IMR-90 (cell line): ENCODE measurements around the gene RTKN. TPM values are rescaled to one million over a fixed set of nuclear protein-coding genes. Genes with fewer than 3 reads are reported as not detected.
A peak's percentile ranks its signal among the peaks of the same experiment; 100 is the strongest.

Experiments used
- ATAC-seq: fragments of 200-7000 bp; cut with Tn5 transposase; 2 replicates; pipeline ENCODE4 v1.9.1; 2020; ENCODE audit warnings: low read depth, mild to moderate bottlenecking, moderate library complexity
- BruUV-seq: library from RNA; stranded (reverse); fragments of 400-500 nt; replicated peaks from 2 replicates; lab custom pipeline; 2021; lab: Mats Ljungman, UMichigan
- CTCF ChIA-PET: fragments of 300-600 bp; formaldehyde crosslinking; extraction: SDS; loops from one replicate; lab custom pipeline; 2021; ENCODE audit warnings: antibody characterized with exemption; lab: Yijun Ruan, JAX
- POLR2A ChIA-PET: fragments of 300-600 bp; sonication (Branson Sonifier 250); formaldehyde crosslinking; loops from one replicate; lab custom pipeline; 2022; ENCODE audit warnings: antibody characterized with exemption; ENCODE audit not compliant: unreplicated experiment; lab: Charles Lee
- DNase-seq: peaks from one replicate; pipeline ENCODE4 v3.0.0; 2013
- H2AFZ ChIP-seq: replicated peaks from 2 replicates; pipeline ENCODE3; 2013; ENCODE audit warnings: low read length, mild to moderate bottlenecking; ENCODE audit not compliant: poor library complexity
- H2AK5ac ChIP-seq: 2 replicates; pipeline ENCODE4 v1.6.1; 2013; ENCODE audit warnings: low read depth, low read length, inconsistent platforms
- H2AK9ac ChIP-seq: replicated peaks from 2 replicates; pipeline ENCODE3; 2013; ENCODE audit warnings: mild to moderate bottlenecking, low read depth, low read length, moderate library complexity; ENCODE audit not compliant: poor library complexity
- H2BK120ac ChIP-seq: 2 replicates; pipeline ENCODE4 v1.6.1; 2013; ENCODE audit warnings: low read depth, low read length, inconsistent platforms
- H2BK15ac ChIP-seq: 3 replicates; pipeline ENCODE4 v1.6.1; 2013; ENCODE audit warnings: low read depth, low read length, inconsistent platforms
- H2BK20ac ChIP-seq: 2 replicates; pipeline ENCODE4 v1.6.1; 2013; ENCODE audit warnings: low read depth, mild to moderate bottlenecking, inconsistent platforms, low read length, moderate library complexity
- H2BK5ac ChIP-seq: 2 replicates; pipeline ENCODE4 v1.6.1; 2013; ENCODE audit warnings: mild to moderate bottlenecking, low read depth, low read length, inconsistent platforms; ENCODE audit not compliant: poor library complexity, severe bottlenecking
- H3K14ac ChIP-seq: replicated peaks from 2 replicates; pipeline ENCODE4 v1.6.1; 2013; ENCODE audit warnings: low read depth, low read length, inconsistent platforms
- H3K18ac ChIP-seq: 2 replicates; pipeline ENCODE4 v1.6.1; 2013; ENCODE audit warnings: low read depth, low read length, control low read depth
- H3K23ac ChIP-seq: 2 replicates; pipeline ENCODE4 v1.6.1; 2013; ENCODE audit warnings: low read depth, low read length, inconsistent platforms
- H3K27ac ChIP-seq: 2 replicates; pipeline ENCODE4 v1.5.1; 2013; ENCODE audit warnings: mild to moderate bottlenecking, control low read depth, low read length; ENCODE audit not compliant: insufficient read depth
- H3K27me3 ChIP-seq: 2 replicates; pipeline ENCODE4 v1.6.1; 2013; ENCODE audit warnings: low read length; ENCODE audit not compliant: control insufficient read depth, insufficient read depth
- H3K36me3 ChIP-seq: 2 replicates; pipeline ENCODE4 v1.6.1; 2013; ENCODE audit warnings: low read length, mixed read lengths; ENCODE audit not compliant: control insufficient read depth, insufficient read depth
- H3K4ac ChIP-seq: 2 replicates; pipeline ENCODE4 v1.6.1; 2013; ENCODE audit warnings: low read depth, low read length, inconsistent platforms
- H3K4me1 ChIP-seq: 2 replicates; pipeline ENCODE4 v1.6.1; 2013; ENCODE audit warnings: low read length, mixed read lengths; ENCODE audit not compliant: control insufficient read depth, insufficient read depth
- H3K4me2 ChIP-seq: 2 replicates; pipeline ENCODE4 v1.6.1; 2013; ENCODE audit warnings: low read depth, mild to moderate bottlenecking, control low read depth, low read length, moderate library complexity
- H3K4me3 ChIP-seq: 2 replicates; pipeline ENCODE4 v1.5.1; 2013; ENCODE audit warnings: low read depth, mild to moderate bottlenecking, control low read depth, low read length, moderate library complexity; ENCODE audit not compliant: insufficient read depth
- H3K56ac ChIP-seq: 2 replicates; pipeline ENCODE4 v1.6.1; 2013; ENCODE audit warnings: low read length, inconsistent platforms; ENCODE audit not compliant: insufficient read depth; ENCODE audit errors: extremely low read depth
- H3K79me1 ChIP-seq, 2 experiments: 2 replicates each; pipeline ENCODE4 v1.6.1; 2013; ENCODE audit warnings: low read length in 2 of 2, inconsistent platforms in 1 of 2, low read depth in 1 of 2
- H3K9ac ChIP-seq: 2 replicates; pipeline ENCODE4 v1.6.1; 2013; ENCODE audit warnings: low read depth, low read length, control low read depth
- H3K9me1 ChIP-seq: 2 replicates; pipeline ENCODE4 v1.6.1; 2013; ENCODE audit warnings: low read length, inconsistent platforms; ENCODE audit not compliant: insufficient read depth
- H3K9me3 ChIP-seq: 2 replicates; pipeline ENCODE4 v1.6.1; 2013; ENCODE audit warnings: low read length; ENCODE audit not compliant: control insufficient read depth, insufficient read depth
- H4K20me1 ChIP-seq: 2 replicates; pipeline ENCODE4 v1.6.1; 2013; ENCODE audit warnings: low read length, inconsistent platforms; ENCODE audit not compliant: insufficient read depth
- H4K5ac ChIP-seq: 2 replicates; pipeline ENCODE4 v1.6.1; 2013; ENCODE audit warnings: mild to moderate bottlenecking, low read depth, low read length, control low read depth
- H4K8ac ChIP-seq, 2 experiments: 2 replicates each; pipeline ENCODE4 v1.6.1; 2013; ENCODE audit warnings: low read depth in 2 of 2, low read length in 2 of 2, control low read depth in 1 of 2, inconsistent platforms in 1 of 2
- H4K91ac ChIP-seq: 2 replicates; pipeline ENCODE4 v1.6.1; 2013; ENCODE audit warnings: low read depth, low read length, inconsistent platforms; ENCODE audit not compliant: insufficient read depth
- FOS ChIP-seq: fragments of 150-350 bp; IDR thresholded peaks from 2 replicates; pipeline ENCODE4 v1.6.1; 2016; ENCODE audit warnings: low read depth, low read length
- MAZ ChIP-seq: IDR thresholded peaks from 2 replicates; pipeline ENCODE4 v1.6.1; 2012; ENCODE audit warnings: low read depth, mild to moderate bottlenecking, low read length, improper control_type of control experiment, moderate library complexity, borderline replicate concordance
- MXI1 ChIP-seq: IDR thresholded peaks from 2 replicates; pipeline ENCODE4 v1.6.1; 2012; ENCODE audit warnings: low read depth, mild to moderate bottlenecking, low read length, moderate library complexity, borderline replicate concordance
- NFE2L2 ChIP-seq: fragments of 150-350 bp; IDR thresholded peaks from 2 replicates; pipeline ENCODE4 v1.6.1; 2016; ENCODE audit warnings: low read depth, mild to moderate bottlenecking, low read length
- RFX5 ChIP-seq: IDR thresholded peaks from 2 replicates; pipeline ENCODE4 v1.8.0; 2012; ENCODE audit warnings: low read depth, mild to moderate bottlenecking, low read length, moderate library complexity
- WGBS, 2 experiments: methylation state at CpG; one replicate each; pipeline versions ENCODE4 v1.1.5 to v1.1.7; 2013; ENCODE audit warnings: missing lambda C conversion rate in 2 of 2; ENCODE audit not compliant: insufficient read length in 1 of 2; ENCODE audit errors: extremely low coverage in 2 of 2; 5-methylcytosine and 5-hydroxymethylcytosine counted together
- dilution Hi-C: fragments of 300-500 bp; cut with HindIII; formaldehyde crosslinking; loops from one replicate; pipeline ENCODE4 v1.14.3; 2018; ENCODE audit warnings: low sequenced_read_pairs; ENCODE audit not compliant: unreplicated experiment
- in situ Hi-C: fragments of 300-500 bp; cut with MboI; formaldehyde crosslinking; loops from 3 replicates; pipeline ENCODE4 v1.14.3; 2019; ENCODE audit warnings: low sequenced_read_pairs, inconsistent platforms, mixed read lengths
- intact Hi-C: fragments of 100-400 bp; cut with micrococcal nuclease; formaldehyde crosslinking; loops from 2 replicates; pipeline ENCODE4 v1.10.0; 2022
- polyA plus RNA-seq, 3 experiments: library from polyadenylated mRNA; depleted of rRNA; stranded (reverse); fragments of >200 nt; gene quantifications; 2 replicates each; pipeline ENCODE4 v1.2.3, GENCODE V29; 2012; ENCODE audit warnings: low replicate concordance in 1 of 3
- total RNA-seq: library from RNA; depleted of rRNA; stranded (reverse); fragments of >200 nt; gene quantifications from 2 replicates; pipeline ENCODE4 v1.2.3, GENCODE V29; 2012

RTKN gene
- total and polyA plus RNA-seq, 2 of the 4 experiments (the other 2 are of a cell fraction) = 11.1 to 19.7 TPM

DNA sequence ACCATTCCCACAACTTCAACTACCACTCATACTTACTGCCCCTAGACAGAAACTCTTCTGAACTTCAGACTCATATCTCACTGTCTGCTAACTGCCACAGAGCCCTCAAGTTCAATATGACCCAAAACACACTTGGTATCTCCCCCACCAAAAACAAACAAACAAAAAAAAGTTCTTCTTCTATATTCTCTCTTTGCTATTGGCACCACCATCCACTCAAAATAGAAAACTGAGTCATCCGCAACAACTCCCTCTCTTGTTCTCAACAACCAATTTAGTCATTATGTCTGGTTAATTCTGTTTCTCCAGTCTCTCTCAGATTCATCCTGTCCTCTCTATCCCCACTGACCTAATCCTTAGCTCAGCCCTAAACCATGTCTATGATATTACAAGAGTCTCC lies 54.4 kb downstream of the RTKN start:
- TF ChIP-seq RFX5 (no peak), NFE2L2 (no peak), FOS (peak; percentile 13; the same call in 1 of the 2 replicates), MAZ (no peak), MXI1 (no peak)
- no peak overlapping the region for H3K4me3 ChIP-seq
- H3K9me1 ChIP-seq = peaks cover 32% of the 10 kb centered on the region
- H2AK5ac ChIP-seq = peak overlapping the region; percentile 11; the same call in 1 of the 2 replicates
- no peak overlapping the region for H2BK120ac ChIP-seq
- H3K27me3 ChIP-seq = no peaks in the 10 kb centered on the region
- H3K79me1 ChIP-seq = peaks cover 25 to 86% of the 10 kb centered on the region in 2 experiments
- peaks cover 17% of the 10 kb centered on the region for H3K4me1 ChIP-seq
- H2AK9ac ChIP-seq = no peak overlapping the region
- no peak overlapping the region for H2AFZ ChIP-seq
- CTCF ChIA-PET = no interaction called here
- no peak overlapping the region for H4K8ac ChIP-seq
- no peak overlapping the region for H3K4ac ChIP-seq
- no peak overlapping the region for H2BK20ac ChIP-seq
- no peak overlapping the region for H3K23ac ChIP-seq
- no TSS peak for BruUV-seq
- H3K18ac ChIP-seq = no peak overlapping the region; the same call in 1 of the 2 replicates
- intact Hi-C loops = no loop called here
- POLR2A ChIA-PET = no interaction called here
- H3K9me3 ChIP-seq = no peaks in the 10 kb centered on the region
- H2BK15ac ChIP-seq = no peak overlapping the region
- WGBS, 2 experiments = 89% methylated on average over 1 of the region's 1 CpG; no CpG with 5 or more reads in 1 of the 2 experiments
- ATAC-seq (no peak), DNase-seq (peak; percentile 47)
- peaks cover 6% of the 10 kb centered on the region for H3K36me3 ChIP-seq
- peaks cover 36% of the 10 kb centered on the region for H4K20me1 ChIP-seq
- H3K9ac ChIP-seq = no peak overlapping the region
- no peak overlapping the region for H4K5ac ChIP-seq
- H2BK5ac ChIP-seq = peak overlapping the region; percentile 31
- no peak overlapping the region for H3K56ac ChIP-seq
- no peak overlapping the region for H4K91ac ChIP-seq
- H3K4me2 ChIP-seq = no peak overlapping the region; the same call in 1 of the 2 replicates
- dilution Hi-C loops = no loop called here
- peak overlapping the region; percentile 19 for H3K14ac ChIP-seq
- no peak overlapping the region for H3K27ac ChIP-seq
- in situ Hi-C loops = no loop called here
